ENCODE results near the gene PORCN.

DNA sequence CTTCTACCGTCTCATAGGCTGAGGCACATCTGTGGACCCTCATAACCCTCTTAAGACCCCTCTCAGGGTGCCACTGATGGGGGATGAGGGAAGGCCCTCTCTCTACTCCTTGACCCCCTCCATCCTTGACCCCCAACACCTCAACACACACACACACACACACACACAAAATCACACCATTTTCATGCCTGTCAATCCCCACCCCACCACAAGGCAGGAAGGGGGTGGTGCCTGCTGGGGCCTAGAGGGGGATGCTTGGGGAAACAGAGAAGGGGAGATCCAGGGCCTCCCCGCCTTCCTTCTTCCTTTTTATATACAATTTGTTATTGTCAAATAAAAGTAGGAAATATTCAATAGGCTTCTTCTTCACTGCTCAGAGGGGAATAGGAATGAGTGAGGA, 11.7 kb downstream of the PORCN start:
- TF ChIP-seq NR2C2 (CRISPR knock-in tag; IDR thresholded peaks at IDR 0.05; ENCODE audit: borderline replicate concordance) (no peak), JUN (CRISPR knock-in tag; IDR thresholded peaks at IDR 0.05) (no peak), ZNF143 (CRISPR knock-in tag; IDR thresholded peaks at IDR 0.05) (no peak), SIN3A (IDR thresholded peaks at IDR 0.05; ENCODE audit: borderline replicate concordance, low read depth, low read length) (no peak)
- TF ChIP-seq, protein P1, sequence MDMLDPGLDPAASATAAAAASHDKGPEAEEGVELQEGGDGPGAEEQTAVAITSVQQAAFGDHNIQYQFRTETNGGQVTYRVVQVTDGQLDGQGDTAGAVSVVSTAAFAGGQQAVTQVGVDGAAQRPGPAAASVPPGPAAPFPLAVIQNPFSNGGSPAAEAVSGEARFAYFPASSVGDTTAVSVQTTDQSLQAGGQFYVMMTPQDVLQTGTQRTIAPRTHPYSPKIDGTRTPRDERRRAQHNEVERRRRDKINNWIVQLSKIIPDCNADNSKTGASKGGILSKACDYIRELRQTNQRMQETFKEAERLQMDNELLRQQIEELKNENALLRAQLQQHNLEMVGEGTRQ (IDR thresholded peaks at IDR 0.05; ENCODE audit: low read depth, low read length), result no peak
- TF ChIP-seq, protein P1 (CRISPR knock-in tag; IDR thresholded peaks at IDR 0.05; ENCODE audit: borderline replicate concordance), result no peak

Data from HepG2 (cell line).